IPS-18a (cell line): ENCODE measurements around the gene MCM5.

Experiments
- H3K27ac ChIP-seq: one replicate; pipeline ENCODE4 v1.5.1; 2013; ENCODE audit warnings: low read length
- H3K27me3 ChIP-seq: one replicate; pipeline ENCODE4 v1.6.1; 2013; ENCODE audit warnings: mild to moderate bottlenecking, low read length; ENCODE audit not compliant: control insufficient read depth, insufficient read depth
- H3K36me3 ChIP-seq: one replicate; pipeline ENCODE4 v1.6.1; 2013; ENCODE audit warnings: low read depth, low read length; ENCODE audit not compliant: control insufficient read depth
- H3K4me1 ChIP-seq: one replicate; pipeline ENCODE4 v1.6.1; 2013; ENCODE audit warnings: low read depth, low read length; ENCODE audit not compliant: control insufficient read depth
- H3K4me3 ChIP-seq: one replicate; pipeline ENCODE4 v1.5.1; 2013; ENCODE audit warnings: low read length
- H3K9ac ChIP-seq: one replicate; pipeline ENCODE4 v1.6.1; 2013; ENCODE audit warnings: mild to moderate bottlenecking, low read length, moderate library complexity
- H3K9me3 ChIP-seq: one replicate; pipeline ENCODE4 v1.6.1; 2013; ENCODE audit warnings: low read depth, low read length; ENCODE audit not compliant: control insufficient read depth

Gene MCM5

GRCh38 chr22:35449829-35450689, 50.1 kb downstream of the MCM5 start:
- peaks cover 6% of the 10 kb centered on the region for H3K4me1 ChIP-seq
- no peak overlapping the region for H3K4me3 ChIP-seq
- H3K36me3 ChIP-seq = no peaks in the 10 kb centered on the region
- no peak overlapping the region for H3K27ac ChIP-seq
- H3K27me3 ChIP-seq = no peaks in the 10 kb centered on the region
- H3K9me3 ChIP-seq = no peaks in the 10 kb centered on the region
- no peak overlapping the region for H3K9ac ChIP-seq

- no peaks in the 10 kb centered on the region for H3K27me3 ChIP-seq
- H3K27ac ChIP-seq = no peak overlapping the region
- no peaks in the 10 kb centered on the region for H3K36me3 ChIP-seq
- H3K9me3 ChIP-seq = no peaks in the 10 kb centered on the region
- H3K4me1 ChIP-seq = peaks cover 6% of the 10 kb centered on the region
- H3K9ac ChIP-seq = no peak overlapping the region
- H3K4me3 ChIP-seq = no peak overlapping the region
Observed at GRCh38 chr22:35450824-35451569, 51.1 kb downstream of the MCM5 start.

- H3K9ac ChIP-seq = no peak overlapping the region
Observed at GRCh38 chr22:35451592-35451991, 51.7 kb downstream of the MCM5 start.

GRCh38 chr22:35452351-35452781, 52.4 kb downstream of the MCM5 start:
- Histone ChIP-seq H3K4me1 (peaks cover 6% of the 10 kb centered on the region), H3K9me3 (no peaks in the 10 kb centered on the region), H3K27me3 (no peaks in the 10 kb centered on the region), H3K36me3 (no peaks in the 10 kb centered on the region), H3K4me3 (no peak overlapping the region), H3K27ac (no peak overlapping the region), H3K9ac (no peak overlapping the region)

More at GRCh38 chr22:35451592-35451991, 51.7 kb downstream of the MCM5 start:
- Histone ChIP-seq H3K4me3 (no peak overlapping the region), H3K27ac (no peak overlapping the region), H3K9me3 (no peaks in the 10 kb centered on the region), H3K36me3 (no peaks in the 10 kb centered on the region), H3K27me3 (no peaks in the 10 kb centered on the region), H3K4me1 (peaks cover 6% of the 10 kb centered on the region)

- Histone ChIP-seq H3K9ac (no peak overlapping the region), H3K27me3 (no peaks in the 10 kb centered on the region), H3K4me3 (no peak overlapping the region), H3K27ac (no peak overlapping the region), H3K4me1 (peaks cover 9% of the 10 kb centered on the region), H3K36me3 (no peaks in the 10 kb centered on the region), H3K9me3 (no peaks in the 10 kb centered on the region)
Observed at GRCh38 chr22:35452810-35453743, 53.1 kb downstream of the MCM5 start.

- no peak overlapping the region for H3K4me3 ChIP-seq
- no peak overlapping the region for H3K9ac ChIP-seq
- no peaks in the 10 kb centered on the region for H3K9me3 ChIP-seq
- H3K36me3 ChIP-seq = no peaks in the 10 kb centered on the region
- no peak overlapping the region for H3K27ac ChIP-seq
- no peaks in the 10 kb centered on the region for H3K27me3 ChIP-seq
- peaks cover 15% of the 10 kb centered on the region for H3K4me1 ChIP-seq
Observed at GRCh38 chr22:35454416-35455054, 54.6 kb downstream of the MCM5 start.

GRCh38 chr22:35455529-35455928, 55.6 kb downstream of the MCM5 start:
- H3K36me3 ChIP-seq = no peaks in the 10 kb centered on the region
- peaks cover 15% of the 10 kb centered on the region for H3K4me1 ChIP-seq
- no peak overlapping the region for H3K9ac ChIP-seq
- no peaks in the 10 kb centered on the region for H3K27me3 ChIP-seq
- H3K27ac ChIP-seq = no peak overlapping the region
- H3K4me3 ChIP-seq = no peak overlapping the region
- H3K9me3 ChIP-seq = no peaks in the 10 kb centered on the region

GRCh38 chr22:35456757-35457156, 56.8 kb downstream of the MCM5 start:
- no peak overlapping the region for H3K27ac ChIP-seq
- no peak overlapping the region for H3K9ac ChIP-seq
- H3K27me3 ChIP-seq = no peaks in the 10 kb centered on the region
- H3K36me3 ChIP-seq = no peaks in the 10 kb centered on the region
- no peak overlapping the region for H3K4me3 ChIP-seq
- peaks cover 15% of the 10 kb centered on the region for H3K4me1 ChIP-seq
- no peaks in the 10 kb centered on the region for H3K9me3 ChIP-seq

- Histone ChIP-seq H3K9ac (no peak overlapping the region), H3K4me3 (no peak overlapping the region), H3K36me3 (no peaks in the 10 kb centered on the region), H3K4me1 (peaks cover 15% of the 10 kb centered on the region), H3K27me3 (no peaks in the 10 kb centered on the region), H3K9me3 (no peaks in the 10 kb centered on the region), H3K27ac (no peak overlapping the region)
Observed at GRCh38 chr22:35457729-35458546, 58.0 kb downstream of the MCM5 start.
